ENCODE results near the gene PHOX2A.

The PHOX2A gene

DNA sequence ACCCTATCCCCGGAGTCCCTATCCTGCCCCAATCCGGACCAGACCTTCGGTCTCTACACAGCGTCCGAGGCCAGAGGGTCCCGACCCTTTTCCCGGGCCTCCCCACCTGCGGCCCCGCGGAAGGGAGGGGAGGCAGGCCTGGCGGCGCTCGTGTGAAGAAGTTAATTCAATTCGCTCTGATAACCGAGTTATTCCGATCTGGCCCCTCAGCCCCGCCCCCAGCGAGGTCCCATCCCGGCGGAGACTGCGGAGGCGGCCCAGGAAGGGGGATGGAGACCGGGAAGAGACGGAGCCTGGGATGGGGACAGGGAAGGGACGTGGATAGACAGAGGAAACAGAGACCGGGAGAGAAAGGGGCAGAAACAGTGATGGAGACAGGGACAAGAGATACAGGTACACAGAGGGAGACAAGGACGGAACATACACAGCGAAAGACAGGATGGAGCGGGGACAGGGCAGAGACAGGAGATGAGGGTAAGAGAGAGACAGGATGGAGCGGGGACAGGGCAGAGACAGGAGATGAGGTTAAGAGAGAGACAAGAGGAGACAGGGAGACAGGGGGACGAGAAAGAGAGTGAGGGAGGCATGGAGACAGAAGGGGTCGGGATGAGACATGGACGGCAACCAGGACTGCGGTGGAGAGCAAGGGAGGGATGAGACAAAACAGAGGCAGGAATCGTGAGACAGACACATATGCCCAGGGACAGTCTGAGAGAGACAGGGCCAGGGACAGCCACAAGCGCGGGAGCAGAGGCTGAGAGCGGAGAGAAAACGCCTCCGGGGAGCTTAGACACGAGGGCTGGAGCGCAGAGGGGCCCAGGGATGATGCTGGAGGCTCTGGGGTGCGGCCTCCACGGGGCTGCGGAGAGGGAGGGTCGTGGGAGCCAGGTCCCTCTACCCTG, 636 bp upstream of the PHOX2A start:
- Histone ChIP-seq H4K20me1 (ENCODE audit: low read depth, low read length) (no peaks in the 10 kb centered on the region), H3F3A (ENCODE audit: insufficient read depth) (no peaks in the 10 kb centered on the region), H3K27ac (ENCODE audit: low read depth, low read length) (no peak overlapping the region), H3K9me2 (replicated peaks; ENCODE audit: insufficient read depth, low read length) (no peaks in the 10 kb centered on the region), H3K79me2 (ENCODE audit: insufficient read depth, low read length) (no peaks in the 10 kb centered on the region), H3K27me3 (ENCODE audit: low read length) (no peaks in the 10 kb centered on the region), H3K36me3 (ENCODE audit: low read length) (no peaks in the 10 kb centered on the region), H2AFZ (ENCODE audit: low read depth, low read length, severe bottlenecking) (no peak overlapping the region), H3K9ac (ENCODE audit: low read length) (no peak overlapping the region), H3K4me3 (ENCODE audit: insufficient read depth, low read length, poor library complexity, severe bottlenecking) (no peak overlapping the region), H3K4me2 (ENCODE audit: low read depth, low read length, poor library complexity, severe bottlenecking) (no peak overlapping the region), H3K9me3 (ENCODE audit: insufficient read depth, low read length) (no peaks in the 10 kb centered on the region)
- TF ChIP-seq EZH2phosphoT487 (conservative IDR thresholded peaks at IDR 0.05; ENCODE audit: low read length) = no peak
- no peak for TF ChIP-seq CTCF (IDR thresholded peaks at IDR 0.05; ENCODE audit: insufficient read depth, low read length, poor library complexity, severe bottlenecking)

DNA sequence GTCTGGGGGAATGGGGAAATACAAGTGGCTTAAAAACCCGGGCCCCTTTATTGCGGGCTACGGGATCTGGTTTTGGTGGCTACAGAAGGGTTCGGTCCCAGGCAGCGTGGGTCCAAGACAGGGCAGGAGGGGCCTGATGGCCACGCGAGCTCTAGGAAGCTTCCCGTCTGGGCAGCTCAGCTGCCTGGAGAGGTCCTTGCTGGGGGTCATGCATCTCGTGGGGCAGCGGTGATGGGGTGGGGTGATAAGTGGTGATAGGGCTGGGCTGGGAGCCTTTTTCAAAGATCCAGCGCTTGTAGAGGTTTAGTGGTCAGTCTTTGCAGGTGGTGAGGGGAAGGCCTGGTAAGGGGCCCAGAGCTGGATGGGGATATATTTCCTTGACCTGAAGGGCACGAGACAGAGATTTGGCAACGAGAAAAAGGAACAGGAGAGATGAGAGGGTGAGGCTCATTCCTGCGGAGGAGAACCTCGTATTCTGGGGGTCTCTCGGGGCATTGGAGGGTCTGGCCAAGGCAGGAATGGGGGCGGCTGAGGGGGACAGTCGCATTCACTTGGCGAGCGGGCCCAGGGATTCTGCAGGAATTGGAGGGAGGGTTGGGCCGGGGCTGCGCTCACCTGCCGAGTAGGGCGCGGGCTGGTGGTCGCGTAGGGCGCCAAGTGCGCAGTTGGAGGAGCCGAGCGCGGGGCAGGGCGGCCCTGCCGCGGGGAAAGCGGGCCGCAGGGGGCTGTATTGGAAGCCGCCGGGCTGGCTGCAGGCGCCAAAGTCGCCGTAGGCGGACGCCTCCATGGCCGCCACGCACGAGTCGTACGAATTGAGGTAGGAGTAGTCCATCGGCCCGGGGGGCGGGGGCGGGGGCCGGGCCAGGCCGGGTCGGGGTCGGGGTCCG, 560 bp downstream of the PHOX2A start:
- Histone ChIP-seq H3K4me2 (ENCODE audit: low read depth, low read length, poor library complexity, severe bottlenecking) (no peak overlapping the region), H3K36me3 (ENCODE audit: low read length) (peaks cover 2% of the 10 kb centered on the region; the same call in 1 of the 2 replicates), H3K79me2 (ENCODE audit: insufficient read depth, low read length) (no peaks in the 10 kb centered on the region), H4K20me1 (ENCODE audit: low read depth, low read length) (no peaks in the 10 kb centered on the region), H3K9me2 (replicated peaks; ENCODE audit: insufficient read depth, low read length) (no peaks in the 10 kb centered on the region), H3K27ac (ENCODE audit: low read depth, low read length) (no peak overlapping the region), H3K4me3 (ENCODE audit: insufficient read depth, low read length, poor library complexity, severe bottlenecking) (no peak overlapping the region), H3F3A (ENCODE audit: insufficient read depth) (no peaks in the 10 kb centered on the region), H2AFZ (ENCODE audit: low read depth, low read length, severe bottlenecking) (no peak overlapping the region), H3K9ac (ENCODE audit: low read length) (no peak overlapping the region), H3K27me3 (ENCODE audit: low read length) (no peaks in the 10 kb centered on the region), H3K9me3 (ENCODE audit: insufficient read depth, low read length) (no peaks in the 10 kb centered on the region)
- TF ChIP-seq CTCF (IDR thresholded peaks at IDR 0.05; ENCODE audit: insufficient read depth, low read length, poor library complexity, severe bottlenecking) = no peak
- no peak for TF ChIP-seq EZH2phosphoT487 (conservative IDR thresholded peaks at IDR 0.05; ENCODE audit: low read length)

DNA sequence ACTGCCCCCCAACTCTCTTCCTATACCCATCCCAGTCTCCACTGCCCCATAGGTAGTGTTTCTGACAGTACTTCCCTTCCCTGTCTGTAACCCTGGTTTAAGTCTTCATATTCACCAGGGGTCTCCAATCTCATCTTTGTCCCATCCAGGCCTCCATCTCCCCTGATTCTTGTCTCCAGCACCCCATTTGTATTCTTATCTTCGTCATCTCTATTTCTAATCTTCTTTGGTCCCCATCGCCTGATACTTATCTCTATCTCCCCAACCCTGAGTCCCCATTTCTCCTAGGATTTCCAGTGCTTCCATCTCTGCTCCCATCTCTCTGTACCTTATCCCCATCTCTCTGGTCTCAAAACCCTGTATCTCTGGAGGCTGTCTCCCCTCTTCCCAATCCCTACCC, 1.8 kb downstream of the PHOX2A start:
- H3K27me3 ChIP-seq (ENCODE audit: low read length) = no peaks in the 10 kb centered on the region

More for the DNA sequence above, 1.8 kb downstream of the PHOX2A start:
- Histone ChIP-seq H3K79me2 (ENCODE audit: insufficient read depth, low read length) (no peaks in the 10 kb centered on the region), H3F3A (ENCODE audit: insufficient read depth) (no peaks in the 10 kb centered on the region), H2AFZ (ENCODE audit: low read depth, low read length, severe bottlenecking) (no peak overlapping the region), H3K9me3 (ENCODE audit: insufficient read depth, low read length) (no peaks in the 10 kb centered on the region), H3K4me2 (ENCODE audit: low read depth, low read length, poor library complexity, severe bottlenecking) (no peak overlapping the region), H3K4me3 (ENCODE audit: insufficient read depth, low read length, poor library complexity, severe bottlenecking) (no peak overlapping the region), H3K27ac (ENCODE audit: low read depth, low read length) (no peak overlapping the region), H3K9me2 (replicated peaks; ENCODE audit: insufficient read depth, low read length) (no peaks in the 10 kb centered on the region), H3K36me3 (ENCODE audit: low read length) (peaks cover 4% of the 10 kb centered on the region; the same call in 1 of the 2 replicates), H3K9ac (ENCODE audit: low read length) (no peak overlapping the region), H4K20me1 (ENCODE audit: low read depth, low read length) (no peaks in the 10 kb centered on the region)
- TF ChIP-seq CTCF (IDR thresholded peaks at IDR 0.05; ENCODE audit: insufficient read depth, low read length, poor library complexity, severe bottlenecking) (no peak), EZH2phosphoT487 (conservative IDR thresholded peaks at IDR 0.05; ENCODE audit: low read length) (no peak)

Measured in SU-DHL-6 (cell line).